ENCODE results near the gene SLC22A23.
A peak's percentile ranks its signal among the peaks of the same experiment; 100 is the strongest.

Gene SLC22A23

DNA sequence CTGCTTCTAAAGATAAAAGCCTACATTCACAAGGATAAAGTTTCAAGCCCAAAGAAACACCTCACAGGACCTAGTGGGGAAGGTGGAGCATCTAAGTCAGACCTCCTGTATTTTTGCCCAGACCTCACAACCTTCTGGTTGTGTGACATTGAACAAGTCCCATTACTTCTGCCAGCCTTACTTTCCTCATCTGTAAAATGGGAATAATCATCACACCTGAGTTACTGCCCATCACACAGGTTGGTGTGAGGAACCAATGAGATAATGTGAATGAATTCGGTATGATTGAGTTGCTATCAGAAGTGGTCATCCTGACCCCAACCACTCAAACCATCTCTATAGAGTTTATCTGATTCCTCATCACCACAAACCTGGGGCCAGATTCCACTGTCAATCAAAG is 11.1 kb upstream of the SLC22A23 start:
- Histone ChIP-seq H3K4me1 (ENCODE audit: control insufficient read depth, low read depth, low read length) (peaks cover 11% of the 10 kb centered on the region), H3K36me3 (ENCODE audit: control insufficient read depth, low read depth, low read length) (no peaks in the 10 kb centered on the region), H3K27ac (ENCODE audit: low read length) (no peak overlapping the region), H3K9ac (ENCODE audit: low read length) (no peak overlapping the region), H3K4me3 (ENCODE audit: low read length) (no peak overlapping the region), H3K27me3 (ENCODE audit: control insufficient read depth, insufficient read depth, low read length) (no peaks in the 10 kb centered on the region), H3K9me3 (ENCODE audit: control insufficient read depth, low read depth, low read length) (no peaks in the 10 kb centered on the region)

DNA sequence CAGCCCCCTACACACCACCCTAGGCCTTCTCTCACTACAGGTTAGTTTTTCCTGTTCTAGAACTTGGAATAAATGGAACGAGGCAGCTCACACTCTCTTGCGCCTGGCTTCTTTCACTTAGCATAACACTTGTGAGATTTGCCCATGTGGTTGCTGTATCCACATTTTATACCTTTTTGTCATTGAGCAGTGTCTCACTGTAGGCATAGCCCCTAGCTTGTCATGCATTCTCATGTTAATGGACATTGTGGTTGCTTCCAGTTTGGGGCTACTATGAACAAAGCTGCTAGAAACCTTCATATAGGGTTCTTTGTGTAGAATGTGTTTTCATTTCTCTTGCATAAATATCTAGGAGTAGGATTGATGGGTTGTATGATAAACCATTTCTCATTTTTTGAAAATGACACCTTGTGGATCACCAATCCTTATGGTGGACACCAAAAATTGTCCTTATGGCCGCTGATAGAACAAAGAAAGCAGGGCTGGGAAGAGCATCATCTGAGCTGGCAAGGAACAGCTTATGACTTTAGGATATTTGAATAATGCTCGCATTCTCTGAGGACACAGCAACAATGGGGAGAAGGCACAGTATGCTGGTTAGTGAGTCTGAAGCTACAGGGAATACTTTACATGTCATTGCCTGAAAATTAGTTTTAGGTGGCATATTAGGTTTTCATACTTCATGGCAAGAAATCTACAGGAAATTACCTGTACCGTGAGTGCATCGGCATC is 9.8 kb upstream of the SLC22A23 start:
- Histone ChIP-seq H3K4me3 (ENCODE audit: low read length) (no peak overlapping the region), H3K27me3 (ENCODE audit: control insufficient read depth, insufficient read depth, low read length) (no peaks in the 10 kb centered on the region), H3K9ac (ENCODE audit: low read length) (no peak overlapping the region), H3K9me3 (ENCODE audit: control insufficient read depth, low read depth, low read length) (no peaks in the 10 kb centered on the region), H3K27ac (ENCODE audit: low read length) (no peak overlapping the region), H3K36me3 (ENCODE audit: control insufficient read depth, low read depth, low read length) (no peaks in the 10 kb centered on the region), H3K4me1 (ENCODE audit: control insufficient read depth, low read depth, low read length) (peaks cover 11% of the 10 kb centered on the region)

DNA sequence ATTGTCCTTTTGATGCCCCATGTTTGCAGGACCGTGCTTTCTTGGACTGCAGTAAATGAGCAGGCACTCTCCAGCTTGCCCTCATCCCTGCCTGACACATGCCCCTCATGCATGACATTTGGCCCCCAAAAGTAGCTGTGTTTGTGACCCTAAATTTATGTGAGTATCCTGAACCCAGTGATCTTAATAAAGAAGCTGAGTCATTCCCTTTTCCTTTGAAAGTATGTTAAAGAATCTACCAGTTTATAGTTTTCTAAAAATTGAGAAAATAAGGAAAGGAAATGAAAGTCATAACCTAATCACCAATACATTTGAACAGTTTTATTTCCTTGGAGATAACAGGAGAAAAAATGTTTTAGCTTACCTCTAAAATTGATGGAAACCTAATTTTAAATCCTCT is 3.4 kb upstream of the SLC22A23 start:
- no peak overlapping the region for H3K9ac ChIP-seq (ENCODE audit: low read length)
- H3K9me3 ChIP-seq (ENCODE audit: control insufficient read depth, low read depth, low read length): no peaks in the 10 kb centered on the region

DNA sequence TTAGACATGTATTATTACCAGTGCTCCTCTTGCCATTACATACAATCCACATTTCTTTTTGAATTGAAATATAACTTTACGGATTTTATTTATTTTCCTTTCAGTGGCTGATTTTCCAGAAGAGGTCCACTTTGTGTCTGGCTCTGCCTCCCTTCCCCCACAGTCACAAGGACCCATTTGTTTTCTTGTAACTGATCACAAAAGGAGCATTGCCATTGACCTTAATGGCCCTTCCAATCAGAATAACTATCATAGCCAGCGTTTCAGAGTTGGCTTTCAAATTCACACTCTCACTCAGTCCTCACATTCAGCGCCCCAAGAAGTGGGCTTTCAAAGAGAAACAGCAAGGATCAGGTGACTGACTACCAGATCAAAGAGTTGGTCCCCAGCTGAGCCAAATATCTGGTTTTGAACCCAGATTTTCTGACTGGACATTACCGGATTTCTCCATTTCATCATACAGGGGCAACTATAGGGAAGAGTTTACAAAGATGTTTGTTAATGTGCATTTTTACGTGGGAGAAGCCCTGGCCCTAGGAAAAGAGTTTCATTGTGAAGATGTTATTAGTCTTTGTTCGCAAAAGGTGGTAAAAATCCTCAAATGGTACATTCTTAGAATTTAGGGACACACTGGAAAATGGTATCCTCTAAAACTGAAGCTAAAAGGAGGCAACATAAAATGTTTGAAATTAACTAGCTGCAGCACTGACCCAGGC is 2.0 kb upstream of the SLC22A23 start:
- Histone ChIP-seq H3K4me1 (ENCODE audit: control insufficient read depth, low read depth, low read length) (peaks cover 33% of the 10 kb centered on the region), H3K27ac (ENCODE audit: low read length) (no peak overlapping the region), H3K4me3 (ENCODE audit: low read length) (peak overlapping the region; percentile 60), H3K9me3 (ENCODE audit: control insufficient read depth, low read depth, low read length) (no peaks in the 10 kb centered on the region), H3K36me3 (ENCODE audit: control insufficient read depth, low read depth, low read length) (no peaks in the 10 kb centered on the region), H3K9ac (ENCODE audit: low read length) (no peak overlapping the region), H3K27me3 (ENCODE audit: control insufficient read depth, insufficient read depth, low read length) (peaks cover 39% of the 10 kb centered on the region)

More for the DNA sequence above, 3.4 kb upstream of the SLC22A23 start:
- no peak overlapping the region for H3K27ac ChIP-seq (ENCODE audit: low read length)
- H3K4me3 ChIP-seq (ENCODE audit: low read length): no peak overlapping the region
- H3K36me3 ChIP-seq (ENCODE audit: control insufficient read depth, low read depth, low read length): no peaks in the 10 kb centered on the region
- peaks cover 19% of the 10 kb centered on the region for H3K4me1 ChIP-seq (ENCODE audit: control insufficient read depth, low read depth, low read length)
- peaks cover 25% of the 10 kb centered on the region for H3K27me3 ChIP-seq (ENCODE audit: control insufficient read depth, insufficient read depth, low read length)

DNA sequence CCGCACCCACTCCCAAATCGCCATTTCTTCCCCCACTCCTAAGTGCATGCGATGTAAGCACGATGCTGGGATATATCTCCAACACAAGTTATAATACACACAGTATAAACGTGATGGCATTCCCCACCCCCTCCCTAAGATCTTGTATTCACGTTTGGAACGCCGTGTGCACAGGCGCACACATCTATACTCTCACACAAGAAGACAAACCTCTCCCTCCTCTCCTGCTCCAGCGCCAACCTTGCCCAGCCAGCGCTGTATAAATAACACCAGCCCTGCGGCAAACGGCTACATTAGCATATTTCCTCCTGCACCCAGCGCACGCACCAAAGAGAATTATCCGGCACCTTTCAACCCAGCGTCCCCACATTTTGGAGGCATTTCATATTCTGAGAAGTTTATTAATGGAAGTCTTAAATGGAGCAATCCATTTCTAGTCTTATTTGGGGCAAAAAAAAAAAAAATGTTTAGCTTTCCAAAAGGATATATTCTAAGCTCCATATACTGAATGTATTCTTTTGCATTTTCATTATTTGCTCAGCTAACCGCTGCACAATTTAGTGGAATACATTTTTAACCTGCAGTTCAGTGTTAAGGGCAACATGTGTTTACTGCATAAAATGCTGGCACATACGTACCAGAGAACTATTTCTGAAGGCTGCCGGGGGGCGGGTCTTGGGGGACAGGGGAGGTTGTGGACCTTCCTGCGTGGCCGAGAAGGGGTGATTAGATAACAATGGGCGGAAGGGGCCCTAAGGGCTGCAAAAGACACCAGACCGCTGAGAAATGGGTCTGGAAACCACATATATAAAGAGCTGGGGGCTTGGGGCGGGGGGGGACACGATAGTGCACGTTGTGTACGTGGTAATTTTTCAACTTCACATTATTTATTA is 1.1 kb upstream of the SLC22A23 start:
- no peak overlapping the region for H3K9ac ChIP-seq (ENCODE audit: low read length)
- H3K4me1 ChIP-seq (ENCODE audit: control insufficient read depth, low read depth, low read length): peaks cover 37% of the 10 kb centered on the region
- H3K27me3 ChIP-seq (ENCODE audit: control insufficient read depth, insufficient read depth, low read length): peaks cover 46% of the 10 kb centered on the region
- no peak overlapping the region for H3K27ac ChIP-seq (ENCODE audit: low read length)
- H3K9me3 ChIP-seq (ENCODE audit: control insufficient read depth, low read depth, low read length): no peaks in the 10 kb centered on the region
- no peaks in the 10 kb centered on the region for H3K36me3 ChIP-seq (ENCODE audit: control insufficient read depth, low read depth, low read length)
- H3K4me3 ChIP-seq (ENCODE audit: low read length): peak overlapping the region; percentile 60

DNA sequence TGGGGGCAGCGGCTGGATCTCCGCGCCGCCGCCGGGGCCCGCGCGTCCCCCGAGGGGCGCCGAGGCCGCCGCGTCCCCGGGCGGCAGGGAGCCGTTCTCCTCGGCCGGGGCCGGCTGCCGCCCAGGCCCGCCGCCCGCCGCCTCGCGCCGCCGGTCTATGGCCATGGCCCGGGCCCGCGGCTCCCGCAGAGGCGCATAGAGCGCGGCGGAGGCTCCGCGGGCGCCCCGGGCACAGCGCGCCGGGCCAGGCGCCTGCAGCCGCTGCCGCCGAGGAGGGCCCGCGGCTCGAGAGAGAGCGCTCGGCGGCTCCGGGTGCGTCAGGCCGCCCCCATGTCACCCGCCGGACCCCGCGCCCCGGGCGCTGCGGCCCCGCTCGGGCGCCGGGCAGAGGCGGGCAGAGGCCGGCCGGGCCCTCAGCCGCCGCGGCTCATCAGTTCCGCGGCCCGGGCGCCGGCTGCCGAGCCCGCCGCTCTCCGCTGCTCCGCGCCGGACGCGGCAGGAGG is 404 bp downstream of the SLC22A23 start:
- Histone ChIP-seq H3K27me3 (ENCODE audit: control insufficient read depth, insufficient read depth, low read length) (peaks cover 46% of the 10 kb centered on the region), H3K9me3 (ENCODE audit: control insufficient read depth, low read depth, low read length) (no peaks in the 10 kb centered on the region), H3K27ac (ENCODE audit: low read length) (no peak overlapping the region), H3K4me3 (ENCODE audit: low read length) (peak overlapping the region; percentile 69), H3K36me3 (ENCODE audit: control insufficient read depth, low read depth, low read length) (no peaks in the 10 kb centered on the region), H3K9ac (ENCODE audit: low read length) (no peak overlapping the region), H3K4me1 (ENCODE audit: control insufficient read depth, low read depth, low read length) (peaks cover 37% of the 10 kb centered on the region)

DNA sequence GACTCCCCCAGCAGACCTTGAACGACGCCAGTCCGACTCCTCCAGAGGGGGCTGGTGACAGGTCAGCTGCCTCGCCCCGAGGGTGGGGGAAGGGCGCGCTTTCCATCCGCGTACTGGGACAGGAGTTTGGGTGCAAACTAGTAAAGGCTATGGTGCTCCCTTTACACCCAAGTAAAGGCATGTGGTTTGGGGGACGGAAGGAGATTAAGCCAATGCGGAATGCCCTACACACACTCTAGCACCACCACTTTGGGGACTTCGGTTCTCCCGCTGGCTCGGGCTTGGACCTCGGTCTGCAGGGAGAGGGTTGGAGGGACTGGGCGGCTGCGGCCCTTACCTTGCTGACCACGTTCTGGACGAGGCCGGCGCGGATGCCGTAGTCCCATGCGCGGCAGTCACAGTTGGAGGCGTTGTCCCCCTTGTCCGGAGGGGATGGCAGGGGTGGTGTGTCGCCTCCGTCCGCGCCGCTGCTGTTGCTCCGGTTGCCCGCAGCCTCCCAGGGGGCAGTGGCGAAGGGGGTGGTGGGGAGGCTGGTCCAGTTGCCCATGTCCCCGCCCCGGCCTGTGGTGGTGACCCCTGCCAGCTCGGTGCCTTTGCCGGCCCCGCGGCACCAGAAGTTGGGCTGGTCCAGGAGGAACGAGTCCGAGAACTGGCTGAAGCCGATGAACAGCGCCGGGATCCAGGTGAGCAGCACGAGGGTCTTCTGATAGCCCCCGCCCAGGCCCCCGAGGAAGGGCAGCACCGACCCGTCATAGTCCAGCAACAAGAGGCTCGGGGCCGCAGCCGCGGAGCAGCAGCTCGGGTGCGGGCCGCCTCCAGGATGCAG is 1.1 kb downstream of the SLC22A23 start:
- Histone ChIP-seq H3K36me3 (ENCODE audit: control insufficient read depth, low read depth, low read length) (no peaks in the 10 kb centered on the region), H3K9me3 (ENCODE audit: control insufficient read depth, low read depth, low read length) (no peaks in the 10 kb centered on the region), H3K4me1 (ENCODE audit: control insufficient read depth, low read depth, low read length) (peaks cover 37% of the 10 kb centered on the region), H3K9ac (ENCODE audit: low read length) (peak overlapping the region; percentile 6), H3K4me3 (ENCODE audit: low read length) (peak overlapping the region; percentile 69), H3K27ac (ENCODE audit: low read length) (no peak overlapping the region), H3K27me3 (ENCODE audit: control insufficient read depth, insufficient read depth, low read length) (peaks cover 46% of the 10 kb centered on the region)

DNA sequence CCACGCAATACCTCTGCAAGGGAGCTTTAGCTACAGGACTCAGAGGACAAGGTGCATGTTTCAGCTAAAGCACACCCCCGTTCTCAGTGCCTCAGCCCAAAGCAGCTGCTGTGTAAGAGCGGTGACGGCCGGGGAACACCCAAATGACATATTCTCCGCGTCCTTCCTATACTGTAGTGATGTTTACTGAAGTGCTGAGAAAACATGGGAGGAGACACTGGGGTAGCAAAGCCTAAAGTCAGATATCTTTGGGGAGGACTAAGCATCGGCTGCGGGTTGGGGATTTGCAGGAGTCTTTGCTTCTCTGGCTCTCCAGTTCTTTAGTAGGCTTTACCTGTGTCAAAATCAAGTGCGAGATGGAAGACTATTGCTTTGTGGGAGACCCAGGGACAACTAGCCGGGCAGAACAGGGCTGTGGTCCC is 1.7 kb downstream of the SLC22A23 start:
- Histone ChIP-seq H3K9ac (ENCODE audit: low read length) (no peak overlapping the region), H3K27ac (ENCODE audit: low read length) (no peak overlapping the region), H3K36me3 (ENCODE audit: control insufficient read depth, low read depth, low read length) (no peaks in the 10 kb centered on the region), H3K4me3 (ENCODE audit: low read length) (peak overlapping the region; percentile 69), H3K4me1 (ENCODE audit: control insufficient read depth, low read depth, low read length) (peaks cover 37% of the 10 kb centered on the region), H3K9me3 (ENCODE audit: control insufficient read depth, low read depth, low read length) (no peaks in the 10 kb centered on the region), H3K27me3 (ENCODE audit: control insufficient read depth, insufficient read depth, low read length) (peaks cover 46% of the 10 kb centered on the region)

DNA sequence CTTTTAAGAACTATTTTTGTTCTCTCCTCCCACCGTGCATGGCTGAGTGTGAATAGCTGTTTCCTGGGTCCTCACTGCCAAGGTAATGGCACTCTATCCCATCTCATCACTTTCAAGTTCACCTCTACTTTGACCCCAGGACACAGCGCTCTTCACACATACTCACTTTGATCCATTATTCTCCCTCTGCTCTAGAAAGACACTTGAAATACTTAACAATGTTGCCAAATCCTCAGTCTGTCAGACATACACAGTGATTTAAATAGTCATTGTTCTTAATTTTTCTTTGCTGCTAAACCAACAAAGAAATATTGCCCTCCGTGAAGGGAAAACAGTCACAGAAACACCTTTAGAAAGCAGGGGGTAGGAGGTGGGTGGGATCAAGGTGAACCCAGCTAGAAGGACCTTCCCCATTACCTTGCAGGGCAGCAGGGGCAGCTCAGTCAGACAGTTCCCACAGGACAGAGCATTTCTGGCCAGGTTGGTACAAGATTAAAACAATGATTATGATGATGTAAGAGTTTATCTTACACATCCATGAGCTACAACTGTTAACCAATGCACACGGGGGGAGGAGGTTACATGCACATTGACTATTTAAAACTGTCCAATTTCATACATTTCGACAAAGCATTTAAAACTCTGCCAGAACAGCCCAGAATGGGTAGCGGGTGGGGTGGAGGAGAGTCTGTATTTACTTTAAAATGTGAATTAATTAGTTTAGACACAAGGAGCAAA is 2.4 kb downstream of the SLC22A23 start:
- no peak overlapping the region for H3K9ac ChIP-seq (ENCODE audit: low read length)
- H3K27me3 ChIP-seq (ENCODE audit: control insufficient read depth, insufficient read depth, low read length): peaks cover 42% of the 10 kb centered on the region
- H3K9me3 ChIP-seq (ENCODE audit: control insufficient read depth, low read depth, low read length): no peaks in the 10 kb centered on the region
- H3K27ac ChIP-seq (ENCODE audit: low read length): no peak overlapping the region
- no peaks in the 10 kb centered on the region for H3K36me3 ChIP-seq (ENCODE audit: control insufficient read depth, low read depth, low read length)
- peak overlapping the region; percentile 69 for H3K4me3 ChIP-seq (ENCODE audit: low read length)
- peaks cover 34% of the 10 kb centered on the region for H3K4me1 ChIP-seq (ENCODE audit: control insufficient read depth, low read depth, low read length)

Measured in iPS-18a (cell line).